H1 (cell line): ENCODE data around the gene DSC3. TPM values are rescaled to one million over a fixed set of nuclear protein-coding genes. Genes with fewer than 3 reads are reported as not detected.

Source experiments
- CTCF ChIA-PET: fragments of 300-600 bp; sonication (Branson Sonifier 250); formaldehyde crosslinking; loops from one replicate; lab custom pipeline; 2021; ENCODE audit not compliant: partially characterized antibody; lab: Charles Lee
- POLR2A ChIA-PET: fragments of 300-600 bp; sonication (Branson Sonifier 250); formaldehyde crosslinking; loops from one replicate; lab custom pipeline; 2021; ENCODE audit warnings: inconsistent platforms; ENCODE audit not compliant: partially characterized antibody; lab: Charles Lee
- DNase-seq, 2 experiments: peaks; one replicate each; pipeline versions ENCODE4 v3.0.0 to v3.0.0-alpha.2; 2010 to 2022; ENCODE audit warnings: low spot score in 2 of 2, low read depth in 1 of 2, mixed read lengths in 1 of 2
- FAIRE-seq: peaks from 2 replicates; lab custom pipeline; 2011; peaks lifted over from hg19 to GRCh38; lab: Jason Lieb, UNC
- H2AFZ ChIP-seq: 2 replicates; pipeline ENCODE4 v1.8.1; 2012; ENCODE audit warnings: low read length, inconsistent platforms
- H2AK5ac ChIP-seq: 2 replicates; pipeline ENCODE4 v1.6.1; 2013; ENCODE audit warnings: low read depth, low read length
- H2BK120ac ChIP-seq: replicated peaks from 2 replicates; pipeline ENCODE3; 2013; ENCODE audit warnings: low read depth, low read length, inconsistent platforms
- H2BK12ac ChIP-seq: 2 replicates; pipeline ENCODE4 v1.6.1; 2013; ENCODE audit warnings: low read depth, low read length
- H2BK15ac ChIP-seq: 2 replicates; pipeline ENCODE4 v1.6.1; 2013; ENCODE audit warnings: low read length
- H2BK20ac ChIP-seq: 2 replicates; pipeline ENCODE4 v1.6.1; 2013; ENCODE audit warnings: low read length
- H2BK5ac ChIP-seq: 2 replicates; pipeline ENCODE4 v1.6.1; 2013; ENCODE audit warnings: low read depth, low read length
- H3K14ac ChIP-seq: 2 replicates; pipeline ENCODE4 v1.6.1; 2013; ENCODE audit warnings: inconsistent platforms; ENCODE audit not compliant: insufficient read length
- H3K18ac ChIP-seq: 2 replicates; pipeline ENCODE4 v1.6.1; 2013; ENCODE audit warnings: low read length; ENCODE audit errors: extremely low read depth
- H3K23ac ChIP-seq: 2 replicates; pipeline ENCODE4 v1.6.1; 2013; ENCODE audit warnings: inconsistent platforms; ENCODE audit not compliant: insufficient read length
- H3K23me2 ChIP-seq: 2 replicates; pipeline ENCODE4 v1.6.1; 2013; ENCODE audit warnings: low read depth, low read length
- H3K27ac ChIP-seq: 2 replicates; pipeline ENCODE4 v1.6.1; 2011; ENCODE audit warnings: low read depth, low read length, inconsistent platforms
- H3K27me3 ChIP-seq, 4 experiments: replicated peaks in 1 of 4; 1 replicate in 1 of 4; 2 replicates in 3 of 4; pipeline versions ENCODE4 v1.6.1 to v1.8.1; 2011 to 2013; ENCODE audit warnings: low read length in 3 of 4, mild to moderate bottlenecking in 3 of 4, inconsistent platforms in 2 of 4, mixed read lengths in 2 of 4, moderate library complexity in 1 of 4; ENCODE audit not compliant: control insufficient read depth in 3 of 4, insufficient read depth in 3 of 4; ENCODE audit errors: extremely low read depth in 1 of 4
- H3K36me3 ChIP-seq, 4 experiments: 2 replicates each; pipeline versions ENCODE4 v1.6.1 to v1.8.1; 2011 to 2013; ENCODE audit warnings: mild to moderate bottlenecking in 4 of 4, low read length in 3 of 4, moderate library complexity in 2 of 4, control low read depth in 1 of 4, inconsistent platforms in 1 of 4; ENCODE audit not compliant: insufficient read depth in 4 of 4, control insufficient read depth in 2 of 4
- H3K4ac ChIP-seq: replicated peaks from 2 replicates; pipeline ENCODE3; 2013; ENCODE audit warnings: low read length, low read depth, mixed read lengths, inconsistent platforms; ENCODE audit not compliant: insufficient read length
- H3K4me1 ChIP-seq, 4 experiments: replicated peaks in 1 of 4; 1 replicate in 1 of 4; 2 replicates in 3 of 4; pipeline versions ENCODE4 v1.6.1 to v1.8.1; 2011 to 2013; ENCODE audit warnings: low read length in 3 of 4, inconsistent platforms in 2 of 4, mixed read lengths in 1 of 4; ENCODE audit not compliant: insufficient read depth in 4 of 4, control insufficient read depth in 3 of 4
- H3K4me2 ChIP-seq, 2 experiments: 2 replicates each; pipeline versions ENCODE4 v1.6.1 to v1.8.1; 2011 to 2013; ENCODE audit warnings: low read depth in 2 of 2, low read length in 2 of 2, control low read depth in 1 of 2, inconsistent platforms in 1 of 2, mild to moderate bottlenecking in 1 of 2; ENCODE audit not compliant: insufficient read depth in 1 of 2
- H3K4me3 ChIP-seq, 4 experiments: fragments of 200-600, 300-600 bp in 1 of 4; sonication (generic), shearing (Covaris generic), sonication (Bioruptor Twin) in 1 of 4; 2 replicates each; pipeline versions ENCODE4 v1.5.1 to v1.8.1; 2011 to 2016; ENCODE audit warnings: low read length in 4 of 4, low read depth in 3 of 4, control low read depth in 2 of 4, inconsistent platforms in 2 of 4, mild to moderate bottlenecking in 2 of 4, mixed read lengths in 1 of 4, moderate library complexity in 1 of 4; ENCODE audit not compliant: insufficient read depth in 2 of 4; ENCODE audit errors: extremely low read depth in 1 of 4
- H3K56ac ChIP-seq: replicated peaks from 2 replicates; pipeline ENCODE3; 2013; ENCODE audit warnings: low read depth, mild to moderate bottlenecking, mixed read lengths, low read length, inconsistent platforms; ENCODE audit not compliant: insufficient read length
- H3K79me1 ChIP-seq: 2 replicates; pipeline ENCODE4 v1.6.1; 2013; ENCODE audit warnings: low read depth, low read length, control low read depth
- H3K79me2 ChIP-seq, 2 experiments: 2 replicates each; pipeline versions ENCODE4 v1.6.1 to v1.8.1; 2012 to 2013; ENCODE audit warnings: low read length in 2 of 2, mild to moderate bottlenecking in 2 of 2, inconsistent platforms in 1 of 2; ENCODE audit not compliant: insufficient read depth in 2 of 2, control insufficient read depth in 1 of 2
- H3K9ac ChIP-seq, 4 experiments: replicated peaks in 1 of 4; 1 replicate in 1 of 4; 2 replicates in 3 of 4; pipeline versions ENCODE4 v1.6.1 to v1.8.1; 2011 to 2013; ENCODE audit warnings: low read depth in 3 of 4, low read length in 3 of 4, control low read depth in 2 of 4, mild to moderate bottlenecking in 2 of 4, moderate library complexity in 2 of 4, inconsistent platforms in 1 of 4; ENCODE audit errors: extremely low read depth in 1 of 4
- H3K9me3 ChIP-seq, 2 experiments: 2 replicates each; pipeline versions ENCODE4 v1.6.1 to v1.8.1; 2012 to 2013; ENCODE audit warnings: mild to moderate bottlenecking in 2 of 2, moderate library complexity in 2 of 2, control low read depth in 1 of 2, inconsistent platforms in 1 of 2, low read depth in 1 of 2, low read length in 1 of 2, mixed read lengths in 1 of 2; ENCODE audit not compliant: insufficient read depth in 2 of 2
- H4K20me1 ChIP-seq, 2 experiments: replicated peaks in 1 of 2; 2 replicates each; pipeline versions ENCODE3 to v1.8.1; 2011 to 2013; ENCODE audit warnings: inconsistent platforms in 2 of 2, low read length in 2 of 2, mild to moderate bottlenecking in 1 of 2; ENCODE audit not compliant: insufficient read depth in 2 of 2, control insufficient read depth in 1 of 2
- H4K5ac ChIP-seq: 2 replicates; pipeline ENCODE4 v1.6.1; 2013; ENCODE audit warnings: low read length, low read depth, mixed read lengths, inconsistent platforms; ENCODE audit not compliant: insufficient read length
- H4K8ac ChIP-seq: 2 replicates; pipeline ENCODE4 v1.8.0; 2013; ENCODE audit warnings: mild to moderate bottlenecking, moderate library complexity, low read length, inconsistent platforms; ENCODE audit not compliant: insufficient read depth; ENCODE audit errors: extremely low read depth
- H4K91ac ChIP-seq: replicated peaks from 2 replicates; pipeline ENCODE3; 2013; ENCODE audit warnings: low read length, mixed read lengths, inconsistent platforms; ENCODE audit not compliant: insufficient read length
- BACH1 ChIP-seq: IDR thresholded peaks from 2 replicates; pipeline ENCODE4 v1.6.1; 2012; ENCODE audit warnings: low read length, improper control_type of control experiment
- CHD1 ChIP-seq: IDR thresholded peaks from 2 replicates; pipeline ENCODE4 v1.6.1; 2012; ENCODE audit warnings: low read depth, low read length, improper control_type of control experiment
- CHD2 ChIP-seq: IDR thresholded peaks from 2 replicates; pipeline ENCODE4 v1.6.1; 2012; ENCODE audit warnings: low read length, improper control_type of control experiment
- CTBP2 ChIP-seq: IDR thresholded peaks from 2 replicates; pipeline ENCODE4 v1.7.0; 2011; ENCODE audit warnings: borderline replicate concordance, mild to moderate bottlenecking, moderate library complexity, mixed read lengths, low read length; ENCODE audit not compliant: insufficient read depth, insufficient read length
- EGR1 ChIP-seq: IDR thresholded peaks from 2 replicates; pipeline ENCODE4 v1.6.1; 2011; ENCODE audit warnings: low read depth, low read length, borderline replicate concordance
- FOSL1 ChIP-seq: IDR thresholded peaks from 2 replicates; pipeline ENCODE4 v1.6.1; 2011; ENCODE audit warnings: mild to moderate bottlenecking, low read depth, low read length, moderate library complexity; ENCODE audit not compliant: insufficient read depth
- HDAC6 ChIP-seq: IDR thresholded peaks from one replicate; pipeline ENCODE4 v1.7.1; 2012; ENCODE audit warnings: low read depth, mild to moderate bottlenecking, inconsistent platforms, low read length, moderate library complexity
- KDM5A ChIP-seq: fragments of 200-600 bp; IDR thresholded peaks from 2 replicates; pipeline ENCODE4 v1.7.1; 2012; ENCODE audit warnings: mild to moderate bottlenecking, low read length, inconsistent platforms, mixed read lengths
- PHF8 ChIP-seq: fragments of 200-600 bp; sonication (generic); conservative IDR thresholded peaks from 2 replicates; pipeline ENCODE4 v1.7.1; 2012; ENCODE audit warnings: low read depth, mild to moderate bottlenecking, inconsistent platforms, low read length, moderate library complexity
- POLR2AphosphoS5 ChIP-seq: IDR thresholded peaks from 2 replicates; pipeline ENCODE4 v1.6.1; 2011; ENCODE audit warnings: low read depth, low read length
- SIN3A ChIP-seq, 2 experiments: IDR thresholded peaks in 1 of 2; conservative IDR thresholded peaks in 1 of 2; 2 replicates each; pipeline ENCODE4 v1.6.1; 2011 to 2012; ENCODE audit warnings: low read length in 2 of 2, improper control_type of control experiment in 1 of 2, low read depth in 1 of 2, mild to moderate bottlenecking in 1 of 2
- TEAD4 ChIP-seq: IDR thresholded peaks from 2 replicates; pipeline ENCODE4 v1.6.1; 2012; ENCODE audit warnings: low read depth, low read length, inconsistent platforms, mixed read lengths
- USF2 ChIP-seq: IDR thresholded peaks from 2 replicates; pipeline ENCODE4 v1.6.1; 2011; ENCODE audit warnings: low read length, improper control_type of control experiment
- ZNF274 ChIP-seq: IDR thresholded peaks from 2 replicates; pipeline ENCODE4 v1.7.0; 2012; ENCODE audit warnings: low read length, borderline replicate concordance; ENCODE audit errors: extremely low read depth
- polyA plus RNA-seq, 7 experiments: library from polyadenylated mRNA; depleted of rRNA in 3 of 7; stranded (reverse) in 5 of 7; unstranded in 2 of 7; fragments of >200 nt in 5 of 7; fragments of 200-250 nt in 2 of 7; gene quantifications; 1 replicate in 5 of 7; 2 replicates in 1 of 7; 4 replicates in 1 of 7; pipeline versions ENCODE4 v1.2.1 to v1.2.3, GENCODE V29; 2011 to 2013; ENCODE audit warnings: missing spikeins in 2 of 7, mixed read lengths in 2 of 7
- total RNA-seq: library from RNA; stranded (reverse); fragmentation: NEBNext Ultra II Directional; extraction: Animal tissue kit (Norgen Biotek cat#: 25700); gene quantifications from 2 replicates; pipeline ENCODE4 v1.2.1, GENCODE V29; 2021

The DSC3 gene
- total and polyA plus RNA-seq, 2 of the 8 experiments (the other 6 are each of a cell fraction or from before 2014, with no cell fraction given) = 0.70 to 3.7 TPM

GRCh38 chr18:30940952-30941539 is 101.5 kb downstream of the DSC3 start:
- ChIA-PET CTCF (no interaction called here), POLR2A (no interaction called here)
- no peaks in the 10 kb centered on the region for H3K79me2 ChIP-seq
- H3K4me2 ChIP-seq = no peak overlapping the region
- H3K56ac ChIP-seq = no peak overlapping the region
- H3K4ac ChIP-seq = no peak overlapping the region
- H3K27me3 ChIP-seq = no peaks in the 10 kb centered on the region
- H2AFZ ChIP-seq = no peak overlapping the region
- H2BK12ac ChIP-seq = no peak overlapping the region
- H3K9me3 ChIP-seq = peaks cover 3% of the 10 kb centered on the region in 2 experiments; a peak in 2 of 4 replicates
- H3K4me3 ChIP-seq = no peak overlapping the region
- H3K9ac ChIP-seq = no peak overlapping the region
- H3K79me1 ChIP-seq = no peaks in the 10 kb centered on the region
- H4K8ac ChIP-seq = no peak overlapping the region
- no peak overlapping the region for H4K5ac ChIP-seq
- H3K23me2 ChIP-seq = no peaks in the 10 kb centered on the region
- H3K36me3 ChIP-seq = no peaks in the 10 kb centered on the region; a peak in 1 of 8 replicates
- H3K4me1 ChIP-seq = 0 out of 7 replicates have a peak, but pooled peaks cover 0 to 2% (median 0%) of the 10 kb centered on the region in 4 experiments
- H2BK20ac ChIP-seq = no peak overlapping the region
- H2BK15ac ChIP-seq = no peak overlapping the region
- H4K20me1 ChIP-seq = no peaks in the 10 kb centered on the region
- H2BK120ac ChIP-seq = no peak overlapping the region
- H3K14ac ChIP-seq = no peak overlapping the region
- no peak overlapping the region for H3K27ac ChIP-seq
- H2BK5ac ChIP-seq = no peak overlapping the region
- H3K18ac ChIP-seq = no peak overlapping the region
- DNase-seq (no peak), FAIRE-seq (no peak)
- no peak overlapping the region for H4K91ac ChIP-seq
- no peak overlapping the region for H2AK5ac ChIP-seq
- no peak overlapping the region for H3K23ac ChIP-seq
- TF ChIP-seq TEAD4 = no peak
- no peak for TF ChIP-seq BACH1
- TF ChIP-seq CTBP2 = no peak
- no peak for TF ChIP-seq FOSL1
- TF ChIP-seq ZNF274 = no peak
- TF ChIP-seq PHF8 = no peak
- TF ChIP-seq KDM5A = no peak
- no peak for TF ChIP-seq USF2
- no peak for TF ChIP-seq POLR2AphosphoS5
- TF ChIP-seq EGR1 = no peak
- TF ChIP-seq SIN3A (conservative IDR thresholded peaks at IDR 0.05 in 1 of 2, IDR thresholded peaks at IDR 0.05 in 1 of 2; ENCODE audit: low read depth in 1 of 2, low read length in 2 of 2) = no peak
- no peak for TF ChIP-seq CHD2
- no peak for TF ChIP-seq CHD1
- no peak for TF ChIP-seq HDAC6
